Thyroid gland (tissue), 4 donors: ENCODE results near the gene LSMEM2. TPM values are rescaled to one million over a fixed set of nuclear protein-coding genes. Genes with fewer than 3 reads are reported as not detected.
A peak's percentile ranks its signal among the peaks of the same experiment; 100 is the strongest.

ENCODE experiments used
- DNase-seq, 2 donors: peaks; one replicate each; pipeline ENCODE4 v3.0.0-alpha.2; 2019
- H3K27ac ChIP-seq, 3 donors: fragments of 200-600 bp; sonication (generic); 1 replicate in 2 of 3; 2 replicates in 1 of 3; pipeline ENCODE4 v1.5.1; 2016 to 2019; ENCODE audit warnings: mild to moderate bottlenecking in 1 of 3, moderate library complexity in 1 of 3
- H3K27me3 ChIP-seq: fragments of 200-600 bp; sonication (generic); one replicate; pipeline ENCODE4 v1.5.1; 2019
- H3K36me3 ChIP-seq, 2 donors: fragments of 200-600 bp; sonication (generic); one replicate each; pipeline ENCODE4 v1.5.1; 2016 to 2019
- H3K4me1 ChIP-seq, 2 donors: fragments of 200-600 bp; sonication (generic); one replicate each; pipeline ENCODE4 v1.5.1; 2017 to 2019
- H3K4me3 ChIP-seq, 3 donors: fragments of 200-600 bp; sonication (generic); replicated peaks in 1 of 3; 1 replicate in 2 of 3; 2 replicates in 1 of 3; pipeline ENCODE4 v1.5.1; 2016; ENCODE audit warnings: mild to moderate bottlenecking in 1 of 3
- H3K9me3 ChIP-seq: fragments of 200-600 bp; sonication (generic); one replicate; pipeline ENCODE4 v1.5.1; 2017
- CTCF ChIP-seq, 6 experiments: fragments of 200-600 bp in 3 of 6; fragments of 450-650 bp in 3 of 6; sonication (generic) in 3 of 6; IDR thresholded peaks; one replicate each; pipeline ENCODE4 v1.5.1; 2016 to 2019; ENCODE audit warnings: antibody characterized with exemption in 6 of 6, mild to moderate bottlenecking in 2 of 6, inconsistent platforms in 1 of 6, moderate library complexity in 1 of 6
- POLR2A ChIP-seq, 2 donors: fragments of 450-650 bp; IDR thresholded peaks; one replicate each; pipeline ENCODE4 v1.6.1; 2017; ENCODE audit warnings: antibody characterized with exemption in 2 of 2, mild to moderate bottlenecking in 2 of 2, moderate library complexity in 1 of 2
- WGBS, 2 donors: methylation state at CpG; one replicate each; pipeline ENCODE4 v1.1.5; 2017; 5-methylcytosine and 5-hydroxymethylcytosine counted together
- intact Hi-C: fragments of 100-400 bp; cut with DNase I; formaldehyde crosslinking; loops from one replicate; pipeline ENCODE4 v1.15.1; 2023
- total RNA-seq, 4 donors: library from RNA; depleted of rRNA; stranded (reverse); fragments of >200 nt; gene quantifications; one replicate each; pipeline ENCODE4 v1.2.3, GENCODE V29; 2016

LSMEM2 gene
- total RNA-seq, 4 donors from 2014 or later, result not detected

- DNase-seq, result no peak
- TF ChIP-seq POLR2A (IDR thresholded peaks at IDR 0.05), result no peak
- TF ChIP-seq CTCF (IDR thresholded peaks at IDR 0.05), result no peak
- Histone ChIP-seq H3K27me3 (no peaks in the 10 kb centered on the region), H3K4me3 (peak overlapping the region in 1 of 3 donors; percentile 86), H3K9me3 (no peaks in the 10 kb centered on the region), H3K27ac (peak overlapping the region in 2 of 3 donors; percentile 73 to 98), H3K36me3 (peaks cover 7 to 21% of the 10 kb centered on the region in 2 donors), H3K4me1 (peaks cover 40 to 70% of the 10 kb centered on the region in 2 donors)
- WGBS, 2 donors, result 84 to 92% methylated on average over 15 to 16 of the region's 16 CpGs
- intact Hi-C loops, result no loop called here
These were observed 40.5 kb downstream of the LSMEM2 start for GRCh38 chr3:50319181-50319893.

- Histone ChIP-seq H3K9me3 (no peaks in the 10 kb centered on the region), H3K4me3 (peak overlapping the region in 2 of 3 donors; percentile 86 to 92), H3K27me3 (no peaks in the 10 kb centered on the region), H3K4me1 (peaks cover 39 to 68% of the 10 kb centered on the region in 2 donors), H3K36me3 (peaks cover 8 to 21% of the 10 kb centered on the region in 2 donors), H3K27ac (peak overlapping the region; percentile 96 to 98 (median 98))
- no peak for DNase-seq
- WGBS, 2 donors, result 83 to 92% methylated on average over 24 to 25 of the region's 29 CpGs
- TF ChIP-seq CTCF (IDR thresholded peaks at IDR 0.05), result no peak
- TF ChIP-seq POLR2A (IDR thresholded peaks at IDR 0.05), result no peak
- intact Hi-C loops, result no loop called here
These were observed 41.2 kb downstream of the LSMEM2 start for GRCh38 chr3:50319894-50320625.

- peaks cover 10 to 21% of the 10 kb centered on the region in 2 donors for H3K36me3 ChIP-seq
- H3K4me1 ChIP-seq, result peaks cover 38 to 67% of the 10 kb centered on the region in 2 donors
- no peaks in the 10 kb centered on the region for H3K9me3 ChIP-seq
- peak overlapping the region; percentile 96 to 98 (median 98) for H3K27ac ChIP-seq
- no peaks in the 10 kb centered on the region for H3K27me3 ChIP-seq
- intact Hi-C loops, result no loop called here
- H3K4me3 ChIP-seq, result peak overlapping the region; percentile 38 to 92 (median 86)
- peak; percentile 76 to 83 for DNase-seq
- TF ChIP-seq POLR2A (IDR thresholded peaks at IDR 0.05) (no peak), CTCF (IDR thresholded peaks at IDR 0.05) (no peak)
- WGBS, 2 donors, result 0% methylated on average over 7 to 12 of the region's 45 CpGs
These were observed 42.0 kb downstream of the LSMEM2 start for GRCh38 chr3:50320853-50321335.

DNA sequence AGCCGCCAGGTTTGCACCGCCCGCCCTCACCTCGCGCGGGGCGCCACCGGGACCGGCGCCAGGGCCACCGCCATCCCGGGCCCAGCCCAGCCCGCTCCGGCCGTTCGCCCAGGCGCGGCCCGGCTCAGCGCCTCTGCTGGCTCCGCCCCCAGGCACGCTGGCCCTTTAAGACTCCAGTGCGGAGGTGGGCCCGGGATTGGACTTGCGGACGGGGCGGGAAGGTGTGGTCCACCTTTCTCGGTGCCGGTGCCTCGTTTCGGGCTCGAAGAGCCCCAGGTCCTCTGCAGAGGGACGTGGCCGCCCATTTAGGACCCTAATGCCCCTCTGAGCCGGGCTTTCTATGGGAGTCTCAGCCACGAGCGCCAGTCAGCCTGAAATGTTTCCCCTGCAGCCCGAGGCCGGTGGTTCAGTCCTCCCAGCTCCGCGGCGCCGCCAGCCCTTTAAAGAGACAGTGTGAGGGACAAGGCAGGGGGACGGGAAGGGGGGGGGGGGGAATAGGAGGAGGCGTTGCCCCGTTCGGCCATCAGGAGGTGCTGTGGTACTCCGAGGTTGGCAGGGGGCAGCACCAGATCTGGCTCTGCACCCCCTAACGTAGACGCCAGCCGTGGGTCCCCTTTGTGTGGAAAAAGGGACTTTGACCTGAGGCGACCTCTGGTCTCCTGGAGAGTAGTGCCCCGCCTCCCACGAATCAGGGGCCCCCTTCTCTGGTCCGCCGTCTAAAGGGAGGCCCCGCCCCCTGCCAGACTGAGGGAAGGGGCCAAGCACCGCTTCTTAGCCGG lies 42.6 kb downstream of the LSMEM2 start:
- no peaks in the 10 kb centered on the region for H3K27me3 ChIP-seq
- peak overlapping the region; percentile 43 to 92 (median 86) for H3K4me3 ChIP-seq
- H3K9me3 ChIP-seq, result no peaks in the 10 kb centered on the region
- 2 to 20% methylated on average over 1 to 15 of the region's 59 CpGs for WGBS, 2 donors
- DNase-seq, result peak; percentile 90 to 94
- H3K27ac ChIP-seq, result peak overlapping the region; percentile 96 to 98 (median 98)
- intact Hi-C loops, result no loop called here
- TF ChIP-seq POLR2A (IDR thresholded peaks at IDR 0.05), result peak; percentile 17 to 75
- TF ChIP-seq CTCF (IDR thresholded peaks at IDR 0.05), result peak in 5 of 6 experiments; percentile 23 to 61 (median 43)
- peaks cover 38 to 61% of the 10 kb centered on the region in 2 donors for H3K4me1 ChIP-seq
- H3K36me3 ChIP-seq, result peaks cover 10 to 20% of the 10 kb centered on the region in 2 donors
